HepG2 (cell line): ENCODE data around the gene C20orf202. TPM values are rescaled to one million over a fixed set of nuclear protein-coding genes. Genes with fewer than 3 reads are reported as not detected.
A peak's percentile ranks its signal among the peaks of the same experiment; 100 is the strongest.

Source experiments
- ATAC-seq: fragments of 200-7000 bp; cut with Tn5 transposase; 3 replicates; pipeline ENCODE4 v1.9.1; 2020; ENCODE audit warnings: mild to moderate bottlenecking, moderate library complexity
- Bru-seq: library from RNA; stranded (reverse); fragments of 400-500 nt; gene quantifications from one replicate; lab custom pipeline; 2021; lab: Mats Ljungman, UMichigan
- BruChase-seq, 2 experiments: library from RNA; stranded (reverse); fragments of 400-500 nt; gene quantifications; one replicate each; lab custom pipeline; 2021; lab: Mats Ljungman, UMichigan
- BruUV-seq: library from RNA; stranded (reverse); fragments of 400-500 nt; replicated peaks from 2 replicates; lab custom pipeline; 2021; lab: Mats Ljungman, UMichigan
- CTCF ChIA-PET: fragments of 300-600 bp; formaldehyde crosslinking; extraction: SDS; loops from one replicate; lab custom pipeline; 2021; ENCODE audit warnings: low total read pairs, inconsistent platforms, low intra/inter-chr PET ratio; lab: Yijun Ruan, JAX
- POLR2A ChIA-PET: fragments of 350-600 bp; sonication (Branson Sonifier 250); formaldehyde crosslinking; loops from one replicate; lab custom pipeline; 2020; ENCODE audit warnings: antibody characterized with exemption, inconsistent platforms; lab: Yijun Ruan, JAX
- DNase-seq: peaks from one replicate; pipeline ENCODE4 v3.0.0-alpha.2; 2015; ENCODE audit warnings: low spot score
- FAIRE-seq: peaks from 3 replicates; lab custom pipeline; 2011; peaks lifted over from hg19 to GRCh38; lab: Jason Lieb, UNC
- H2AFZ ChIP-seq: one replicate; pipeline ENCODE4 v1.6.1; 2011; ENCODE audit warnings: low read length, inconsistent platforms
- H3K27ac ChIP-seq: fragments of 300-600 bp; 3 replicates; pipeline ENCODE4 v1.8.0; 2011; ENCODE audit warnings: mixed run types, mild to moderate bottlenecking, mixed read lengths, low read length, inconsistent platforms; ENCODE audit not compliant: insufficient read depth; ENCODE audit errors: extremely low read length
- H3K27me3 ChIP-seq, 2 experiments: fragments of 200-600 bp in 1 of 2; 2 replicates in 1 of 2; 3 replicates in 1 of 2; pipeline versions ENCODE4 v1.6.0 to v1.8.0; 2011; ENCODE audit warnings: low read length in 2 of 2, mild to moderate bottlenecking in 2 of 2, moderate library complexity in 2 of 2, inconsistent platforms in 1 of 2; ENCODE audit not compliant: insufficient read depth in 2 of 2, control insufficient read depth in 1 of 2
- H3K36me3 ChIP-seq, 2 experiments: fragments of 200-600 bp in 1 of 2; replicated peaks in 1 of 2; 2 replicates in 1 of 2; 3 replicates in 1 of 2; pipeline versions ENCODE4 v1.5.1 to v1.8.0; 2011; ENCODE audit warnings: low read length in 2 of 2, inconsistent platforms in 1 of 2; ENCODE audit not compliant: insufficient read depth in 2 of 2, control insufficient read depth in 1 of 2
- H3K4me1 ChIP-seq: 2 replicates; pipeline ENCODE4 v1.5.1; 2012; ENCODE audit warnings: low read length, inconsistent platforms; ENCODE audit not compliant: insufficient read depth
- H3K4me2 ChIP-seq: 2 replicates; pipeline ENCODE4 v1.6.0; 2011; ENCODE audit warnings: low read depth, low read length, inconsistent platforms
- H3K4me3 ChIP-seq, 3 experiments: fragments of 200-600 bp in 1 of 3; sonication (generic), shearing (Covaris generic) in 1 of 3; replicated peaks in 1 of 3; 2 replicates each; pipeline ENCODE4 v1.5.1; 2011 to 2016; ENCODE audit warnings: low read length in 3 of 3, inconsistent platforms in 2 of 3, low read depth in 2 of 3, mild to moderate bottlenecking in 2 of 3, control low read depth in 1 of 3, mixed read lengths in 1 of 3; ENCODE audit not compliant: insufficient read depth in 1 of 3
- H3K79me2 ChIP-seq: one replicate; pipeline ENCODE4 v1.6.1; 2011; ENCODE audit warnings: low read length, inconsistent platforms; ENCODE audit not compliant: insufficient read depth
- H3K9ac ChIP-seq: 2 replicates; pipeline ENCODE4 v1.6.0; 2011; ENCODE audit warnings: mild to moderate bottlenecking, low read depth, low read length, inconsistent platforms; ENCODE audit not compliant: insufficient read depth
- H3K9me3 ChIP-seq: 2 replicates; pipeline ENCODE4 v1.5.1; 2012; ENCODE audit warnings: mild to moderate bottlenecking, low read length
- H4K20me1 ChIP-seq: 2 replicates; pipeline ENCODE4 v1.6.0; 2011; ENCODE audit warnings: inconsistent platforms, mild to moderate bottlenecking, low read length, moderate library complexity; ENCODE audit not compliant: insufficient read depth
- DNMT3B ChIP-seq: conservative IDR thresholded peaks from 2 replicates; pipeline ENCODE4 v1.6.1; 2016; ENCODE audit warnings: missing biosample characterization, control low read depth
- GTF3A ChIP-seq: sonication (generic); formaldehyde crosslinking; conservative IDR thresholded peaks from 2 replicates; pipeline ENCODE4 v1.4.0; 2020; ENCODE audit warnings: mild to moderate bottlenecking, missing genetic modification reagents
- HDAC1 ChIP-seq: sonication (generic); formaldehyde crosslinking; IDR thresholded peaks from 2 replicates; pipeline ENCODE4 v1.5.1; 2020; ENCODE audit warnings: mild to moderate bottlenecking, missing genetic modification reagents
- NR2F1 ChIP-seq, 2 experiments: fragments of 450-650 bp in 1 of 2; formaldehyde crosslinking in 1 of 2; IDR thresholded peaks; 2 replicates each; pipeline versions ENCODE4 v1.5.0 to v1.6.1; 2016 to 2020; ENCODE audit warnings: mild to moderate bottlenecking in 1 of 2, missing compliant biosample characterization in 1 of 2, missing genetic modification reagents in 1 of 2, moderate library complexity in 1 of 2
- ZNF331 ChIP-seq: sonication (generic); formaldehyde crosslinking; IDR thresholded peaks from 2 replicates; pipeline ENCODE4 v1.4.0; 2020; ENCODE audit warnings: missing genetic modification reagents
- WGBS: methylation state at CpG from one replicate; pipeline ENCODE4 v1.1.6; 2017; ENCODE audit warnings: low lambda C conversion rate; 5-methylcytosine and 5-hydroxymethylcytosine counted together
- in situ Hi-C: cut with HindIII; loops from 2 replicates; pipeline ENCODE4 v1.10.0; 2017; ENCODE audit warnings: low pct_unique_long_range_greater_than_20kb; ENCODE audit not compliant: extremely low pct_ligation_motif_present
- intact Hi-C: fragments of 100-400 bp; cut with micrococcal nuclease; formaldehyde crosslinking; loops from one replicate; pipeline ENCODE4 v1.10.0; 2022; ENCODE audit not compliant: unreplicated experiment
- long read RNA-seq, 2 experiments: library from RNA in 1 of 2; library from polyadenylated mRNA in 1 of 2; stranded (forward) in 1 of 2; unstranded in 1 of 2; transcript quantifications; one replicate each; pipeline ENCODE4 v2.0.0, GENCODE V29; 2019 to 2022
- polyA minus RNA-seq, 3 experiments: library from RNA; depleted of rRNA, polyadenylated mRNA; stranded (reverse); fragments of >200 nt; gene quantifications; 2 replicates each; pipeline ENCODE4 v1.2.3, GENCODE V29; 2011; ENCODE audit warnings: low replicate concordance in 1 of 3
- polyA plus RNA-seq, 8 experiments: library from polyadenylated mRNA; depleted of rRNA in 3 of 8; stranded (reverse) in 7 of 8; unstranded in 1 of 8; fragments of >200 nt; fragmentation: Illumina TruSeq in 4 of 8; extraction: Trizol in 4 of 8; gene quantifications; 2 replicates each; pipeline versions ENCODE4 v1.2.1 to v1.2.3, GENCODE V29; 2011 to 2016; ENCODE audit warnings: low read depth in 4 of 8, missing spikeins in 1 of 8, mixed read lengths in 1 of 8; ENCODE audit not compliant: insufficient read depth in 1 of 8
- total RNA-seq, 5 experiments: library from RNA; depleted of rRNA; stranded (reverse); fragments of >200 nt; fragmentation: Illumina TruSeq; extraction: Trizol; gene quantifications; 2 replicates each; pipeline ENCODE4 v1.2.3, GENCODE V29; 2016; ENCODE audit warnings: low read depth in 1 of 5
- TF ChIP-seq, protein P1 (sequence below): sonication (generic); formaldehyde crosslinking; IDR thresholded peaks from 2 replicates; pipeline ENCODE4 v1.4.0; 2020; ENCODE audit warnings: mild to moderate bottlenecking, missing genetic modification reagents

The C20orf202 gene
- 0.20 TPM in 2 replicates for total RNA-seq (2016; rRNA removed; fragmentation: Illumina TruSeq; extraction: Trizol)
- 0.18 TPM in 1 of 2 replicates, not detected in the other for total RNA-seq (2016; cell fraction: cytosol; rRNA removed; fragmentation: Illumina TruSeq; extraction: Trizol; ENCODE audit: low read depth)
- 0.18 and 0.19 TPM in 2 replicates for total RNA-seq (2016; cell fraction: insoluble cytoplasmic fraction; rRNA removed; fragmentation: Illumina TruSeq; extraction: Trizol)
- total RNA-seq (2016; cell fraction: membrane; rRNA removed; fragmentation: Illumina TruSeq; extraction: Trizol), result 0.31 and 0.34 TPM in 2 replicates
- total RNA-seq (2016; cell fraction: nucleus; rRNA removed; fragmentation: Illumina TruSeq; extraction: Trizol), result not detected in 2 replicates
- 0.91 and 1.2 TPM in 2 replicates for polyA plus RNA-seq (2011; rRNA removed)
- polyA plus RNA-seq (2011; cell fraction: cytosol; rRNA removed), result 0.55 and 0.68 TPM in 2 replicates
- 1.9 and 2.2 TPM in 2 replicates for polyA plus RNA-seq (2011; cell fraction: nucleus; rRNA removed)
- polyA plus RNA-seq (2012), result 0.51 and 1.0 TPM in 2 replicates
- 0.15 and 0.26 TPM in 2 replicates for polyA plus RNA-seq (2016; cell fraction: cytosol; fragmentation: Illumina TruSeq; extraction: Trizol; ENCODE audit: low read depth)
- 0.14 and 0.45 TPM in 2 replicates for polyA plus RNA-seq (2016; cell fraction: insoluble cytoplasmic fraction; fragmentation: Illumina TruSeq; extraction: Trizol; ENCODE audit: low read depth)
- polyA plus RNA-seq (2016; cell fraction: membrane; fragmentation: Illumina TruSeq; extraction: Trizol; ENCODE audit: low read depth), result 0.18 and 0.36 TPM in 2 replicates
- polyA plus RNA-seq (2016; cell fraction: nucleus; fragmentation: Illumina TruSeq; extraction: Trizol; ENCODE audit: insufficient read depth, low read depth), result not detected in 2 replicates
- 0.14 TPM in 1 of 2 replicates, not detected in the other for polyA minus RNA-seq (2011; rRNA and poly(A)+ RNA removed; ENCODE audit: low replicate concordance)
- not detected in 2 replicates for polyA minus RNA-seq (2011; cell fraction: cytosol; rRNA and poly(A)+ RNA removed)
- polyA minus RNA-seq (2011; cell fraction: nucleus; rRNA and poly(A)+ RNA removed), result 0.77 and 0.87 TPM in 2 replicates
- percentile 26 among the genes with signal in this experiment for Bru-seq, nascent RNA
- BruChase-seq, experiment 1, labeled RNA remaining after a 6-hour chase, result percentile 46 among the genes with signal in this experiment
- percentile 37 among the genes with signal in this experiment for BruChase-seq, experiment 2, labeled RNA remaining after a 2-hour chase
- long read RNA-seq, experiment 1, result 0 reads
- long read RNA-seq, experiment 2, result 0 reads

DNA sequence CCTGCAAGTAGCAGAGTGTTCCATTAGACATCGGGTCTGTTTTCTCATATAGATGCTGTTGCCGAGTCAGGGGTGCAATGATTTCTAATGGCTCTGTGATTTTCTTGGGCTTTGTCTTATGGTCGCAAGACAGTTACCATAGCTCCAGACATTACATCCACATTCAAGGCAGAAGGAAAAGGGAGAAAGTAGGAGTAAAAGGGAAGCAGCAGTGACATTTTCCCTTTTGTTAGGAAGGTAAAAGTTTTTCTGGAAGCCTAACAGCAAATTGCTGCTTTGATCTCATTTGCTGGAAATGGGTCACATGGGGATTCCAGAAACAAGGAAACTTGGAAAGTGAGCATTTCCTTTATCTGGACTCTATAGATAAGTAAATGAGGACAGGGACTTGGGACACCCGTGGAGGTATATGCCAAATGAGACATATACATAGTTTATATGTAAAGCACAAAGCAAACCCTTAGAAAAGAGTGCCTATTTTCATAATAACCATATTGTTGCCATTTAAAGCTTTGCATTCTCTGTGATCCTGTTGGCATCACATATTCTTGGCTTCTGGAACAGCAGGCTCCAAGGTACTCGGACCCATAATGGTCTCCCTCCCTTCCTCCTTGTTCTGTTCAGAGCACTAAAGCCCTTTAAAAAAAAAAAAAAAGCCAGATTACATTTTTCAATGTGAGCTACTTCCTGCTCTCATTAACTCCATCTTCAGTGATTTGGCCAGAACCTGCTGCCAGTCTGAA, at the start of gene C20orf202:
C20orf202 (plus strand) TSS at position 693 of the 743 bp plus-strand sequence. CDS start 132 bp downstream, outside the sequence.
- Histone ChIP-seq H3K27me3 (peaks cover 1 to 26% of the 10 kb centered on the region in 2 experiments; a peak in 3 of 5 replicates), H3K9ac (no peak within 1 kb of the TSS), H3K4me1 (no peaks in the 10 kb centered on the region), H3K4me3 (no peak within 1 kb of the TSS), H3K27ac (no peak within 1 kb of the TSS), H3K9me3 (no peaks in the 10 kb centered on the region), H3K4me2 (no peak within 1 kb of the TSS), H4K20me1 (no peaks in the 10 kb centered on the region), H3K36me3 (no peaks in the 10 kb centered on the region), H2AFZ (no peak within 1 kb of the TSS), H3K79me2 (no peaks in the 10 kb centered on the region)
- 18% methylated on average over 5 of the region's 5 CpGs for WGBS
- FAIRE-seq, result no peak
- BruUV-seq, result no TSS peak
- no peak for ATAC-seq
- ChIA-PET CTCF (no interaction called here), POLR2A (no interaction called here)
- DNase-seq, result no peak
- intact Hi-C loops (no loop called here), in situ Hi-C loops (no loop called here)
- TF ChIP-seq HDAC1 (CRISPR knock-in tag) (no peak), NR2F1 (CRISPR knock-in tag; IDR thresholded peaks at IDR 0.05) (no peak), GTF3A (CRISPR knock-in tag) (no peak), DNMT3B (CRISPR knock-in tag) (no peak), ZNF331 (CRISPR knock-in tag) (no peak)
- TF ChIP-seq, protein P1, sequence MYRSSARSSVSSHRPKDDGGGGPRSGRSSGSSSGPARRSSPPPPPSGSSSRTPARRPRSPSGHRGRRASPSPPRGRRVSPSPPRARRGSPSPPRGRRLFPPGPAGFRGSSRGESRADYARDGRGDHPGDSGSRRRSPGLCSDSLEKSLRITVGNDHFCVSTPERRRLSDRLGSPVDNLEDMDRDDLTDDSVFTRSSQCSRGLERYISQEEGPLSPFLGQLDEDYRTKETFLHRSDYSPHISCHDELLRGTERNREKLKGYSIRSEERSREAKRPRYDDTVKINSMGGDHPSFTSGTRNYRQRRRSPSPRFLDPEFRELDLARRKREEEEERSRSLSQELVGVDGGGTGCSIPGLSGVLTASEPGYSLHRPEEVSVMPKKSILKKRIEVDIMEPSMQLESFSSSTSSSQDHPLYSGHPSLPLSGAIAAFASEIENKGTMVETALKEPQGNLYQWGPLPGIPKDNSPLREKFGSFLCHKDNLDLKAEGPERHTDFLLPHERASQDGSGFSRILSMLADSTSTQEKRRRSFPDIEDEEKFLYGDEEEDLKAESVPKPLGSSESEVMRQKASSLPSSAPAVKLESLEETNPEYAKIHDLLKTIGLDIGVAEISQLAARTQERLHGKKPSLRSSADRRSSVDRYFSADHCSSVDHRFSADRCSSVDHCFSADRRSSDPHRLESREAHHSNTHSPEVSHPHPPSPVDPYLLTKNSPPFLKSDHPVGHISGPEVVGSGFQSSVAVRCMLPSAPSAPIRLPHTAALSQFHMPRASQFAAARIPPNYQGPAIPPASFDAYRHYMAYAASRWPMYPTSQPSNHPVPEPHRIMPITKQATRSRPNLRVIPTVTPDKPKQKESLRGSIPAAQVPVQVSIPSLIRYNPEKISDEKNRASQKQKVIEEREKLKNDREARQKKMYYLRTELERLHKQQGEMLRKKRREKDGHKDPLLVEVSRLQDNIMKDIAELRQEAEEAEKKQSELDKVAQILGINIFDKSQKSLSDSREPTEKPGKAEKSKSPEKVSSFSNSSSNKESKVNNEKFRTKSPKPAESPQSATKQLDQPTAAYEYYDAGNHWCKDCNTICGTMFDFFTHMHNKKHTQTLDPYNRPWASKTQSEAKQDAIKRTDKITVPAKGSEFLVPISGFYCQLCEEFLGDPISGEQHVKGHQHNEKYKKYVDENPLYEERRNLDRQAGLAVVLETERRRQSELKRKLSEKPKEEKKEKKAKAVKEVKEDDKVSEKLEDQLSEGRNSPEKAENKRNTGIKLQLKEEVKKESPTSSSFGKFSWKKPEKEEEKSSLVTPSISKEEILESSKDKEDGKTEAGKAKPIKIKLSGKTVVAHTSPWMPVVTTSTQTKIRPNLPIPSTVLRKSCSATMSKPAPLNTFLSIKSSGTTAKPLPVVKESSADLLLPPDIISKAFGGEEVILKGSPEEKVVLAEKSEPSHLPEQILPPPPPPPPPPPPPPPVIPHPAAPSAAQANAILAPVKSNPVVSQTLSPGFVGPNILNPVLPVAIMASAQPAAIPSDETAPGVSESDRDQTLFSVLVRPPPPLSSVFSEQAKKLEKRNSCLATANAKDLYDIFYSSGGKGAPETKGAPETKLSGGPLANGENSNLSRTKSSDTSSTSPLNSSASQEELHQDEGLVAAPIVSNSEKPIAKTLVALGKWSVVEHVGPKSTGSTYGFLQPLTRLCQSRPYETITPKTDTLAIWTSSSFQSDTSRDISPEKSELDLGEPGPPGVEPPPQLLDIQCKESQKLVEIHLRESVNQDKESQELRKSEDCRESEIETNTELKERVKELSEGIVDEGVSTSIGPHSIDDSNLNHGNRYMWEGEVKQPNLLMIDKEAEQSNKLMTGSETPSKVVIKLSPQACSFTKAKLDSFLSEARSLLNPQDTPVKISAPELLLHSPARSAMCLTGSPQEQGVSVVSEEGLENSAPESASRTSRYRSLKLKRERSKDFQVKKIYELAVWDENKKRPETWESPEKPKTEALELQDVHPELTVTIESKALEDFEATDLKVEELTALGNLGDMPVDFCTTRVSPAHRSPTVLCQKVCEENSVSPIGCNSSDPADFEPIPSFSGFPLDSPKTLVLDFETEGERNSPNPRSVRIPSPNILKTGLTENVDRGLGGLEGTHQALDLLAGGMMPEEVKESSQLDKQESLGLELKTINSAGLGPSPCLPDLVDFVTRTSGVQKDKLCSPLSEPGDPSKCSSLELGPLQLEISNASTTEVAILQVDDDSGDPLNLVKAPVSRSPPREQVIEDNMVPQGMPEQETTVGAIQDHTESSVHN (CRISPR knock-in tag), result no peak
